GM23338 (cell line): Measurements from ENCODE around the gene FKBP8. TPM values are rescaled to one million over a fixed set of nuclear protein-coding genes. Genes with fewer than 3 reads are reported as not detected.

ENCODE experiments used
- ATAC-seq: fragments of 200-7000 bp; cut with Tn5 transposase; 3 replicates; pipeline ENCODE4 v1.9.1; 2020
- DNase-seq: peaks from one replicate; pipeline ENCODE4 v3.0.0-alpha.2; 2015; ENCODE audit warnings: low spot score
- H2AFZ ChIP-seq: fragments of 200-600 bp; sonication (generic); 2 replicates; pipeline ENCODE4 v1.8.0; 2016; ENCODE audit warnings: antibody characterized with exemption, mild to moderate bottlenecking, moderate library complexity
- H3F3A ChIP-seq: fragments of 200-600 bp; sonication (generic); replicated peaks from 2 replicates; pipeline ENCODE4 v1.8.0; 2017; ENCODE audit warnings: antibody characterized with exemption, mixed run types, low read depth
- H3K27ac ChIP-seq: fragments of 200-600 bp; sonication (generic); 2 replicates; pipeline ENCODE4 v1.6.1; 2016; ENCODE audit warnings: low read depth
- H3K27me3 ChIP-seq: fragments of 200-600 bp; sonication (generic); 2 replicates; pipeline ENCODE4 v1.8.0; 2016; ENCODE audit warnings: mild to moderate bottlenecking, mixed run types, moderate library complexity; ENCODE audit not compliant: insufficient read depth
- H3K36me3 ChIP-seq: fragments of 200-600 bp; sonication (generic); 2 replicates; pipeline ENCODE4 v1.8.0; 2016; ENCODE audit warnings: mild to moderate bottlenecking; ENCODE audit not compliant: insufficient read depth
- H3K4me1 ChIP-seq: fragments of 200-600 bp; sonication (generic); 2 replicates; pipeline ENCODE4 v1.8.0; 2016; ENCODE audit warnings: mild to moderate bottlenecking, moderate library complexity; ENCODE audit not compliant: insufficient read depth
- H3K4me2 ChIP-seq: fragments of 200-600 bp; sonication (generic); 2 replicates; pipeline ENCODE4 v1.7.1; 2017; ENCODE audit warnings: mixed run types
- H3K4me3 ChIP-seq: fragments of 200-600 bp; sonication (generic); 2 replicates; pipeline ENCODE4 v1.6.1; 2016; ENCODE audit warnings: mixed run types
- H3K79me2 ChIP-seq: fragments of 200-600 bp; sonication (generic); replicated peaks from 2 replicates; pipeline ENCODE4 v1.8.0; 2017; ENCODE audit warnings: mild to moderate bottlenecking; ENCODE audit not compliant: insufficient read depth
- H3K9me2 ChIP-seq: fragments of 200-600 bp; sonication (generic); 2 replicates; pipeline ENCODE4 v1.8.0; 2017; ENCODE audit not compliant: insufficient read depth
- H4K20me1 ChIP-seq: fragments of 200-600 bp; sonication (generic); replicated peaks from 2 replicates; pipeline ENCODE4 v1.8.0; 2017; ENCODE audit warnings: mild to moderate bottlenecking; ENCODE audit not compliant: insufficient read depth
- H3K27ac Mint-ChIP-seq: 2 replicates; pipeline ENCODE4 v1.8.0; 2020; ENCODE audit warnings: inconsistent platforms, mild to moderate bottlenecking, moderate library complexity, mixed read lengths
- H3K27me3 Mint-ChIP-seq: 3 replicates; pipeline ENCODE4 v1.8.0; 2022; ENCODE audit warnings: low read depth, mild to moderate bottlenecking, moderate library complexity, mixed read lengths, inconsistent platforms; ENCODE audit not compliant: insufficient read depth, poor library complexity
- H3K36me3 Mint-ChIP-seq: 3 replicates; pipeline ENCODE4 v1.8.0; 2021; ENCODE audit warnings: low read depth, mild to moderate bottlenecking, inconsistent platforms, moderate library complexity, mixed read lengths
- H3K4me1 Mint-ChIP-seq: 3 replicates; pipeline ENCODE4 v1.8.0; 2020; ENCODE audit warnings: mild to moderate bottlenecking, inconsistent platforms, mixed read lengths
- H3K4me3 Mint-ChIP-seq: 3 replicates; pipeline ENCODE4 v1.8.0; 2021; ENCODE audit warnings: moderate library complexity, mild to moderate bottlenecking, inconsistent platforms, mixed read lengths
- H3K9me3 Mint-ChIP-seq: 3 replicates; pipeline ENCODE4 v1.8.0; 2020; ENCODE audit warnings: moderate library complexity, mild to moderate bottlenecking, inconsistent platforms, mixed read lengths
- CREB1 ChIP-seq: fragments of 250-450 bp; sonication (Bioruptor Pico); IDR thresholded peaks from 2 replicates; pipeline ENCODE4 v1.5.0; 2020; ENCODE audit warnings: low read depth, mild to moderate bottlenecking, moderate library complexity
- CTCF ChIP-seq, 2 experiments: fragments of 200-600 bp in 1 of 2; sonication (generic) in 1 of 2; conservative IDR thresholded peaks; 2 replicates each; pipeline versions ENCODE4 v1.5.1 to v1.6.1; 2016 to 2017; ENCODE audit warnings: antibody characterized with exemption in 2 of 2, low read depth in 2 of 2, mild to moderate bottlenecking in 2 of 2, moderate library complexity in 1 of 2
- ETS1 ChIP-seq: IDR thresholded peaks from 2 replicates; pipeline ENCODE4 v1.6.1; 2016; ENCODE audit warnings: antibody characterized with exemption
- EZH2phosphoT487 ChIP-seq: fragments of 200-600 bp; sonication (generic); IDR thresholded peaks from one replicate; pipeline ENCODE4 v1.8.1; 2018; ENCODE audit warnings: antibody characterized with exemption; ENCODE audit not compliant: unreplicated experiment
- JUNB ChIP-seq: IDR thresholded peaks from one replicate; pipeline ENCODE4 v1.6.1; 2016; ENCODE audit warnings: antibody characterized with exemption; ENCODE audit not compliant: unreplicated experiment
- NANOG ChIP-seq: IDR thresholded peaks from 2 replicates; pipeline ENCODE4 v1.6.1; 2016; ENCODE audit warnings: antibody characterized with exemption, borderline replicate concordance
- STAT1 ChIP-seq: IDR thresholded peaks from one replicate; pipeline ENCODE4 v1.6.1; 2016; ENCODE audit warnings: antibody characterized with exemption; ENCODE audit not compliant: unreplicated experiment
- ZNF114 ChIP-seq: fragments of 250-450 bp; sonication (Bioruptor Pico); IDR thresholded peaks from 2 replicates; pipeline ENCODE4 v1.5.0; 2020; ENCODE audit warnings: mild to moderate bottlenecking, moderate library complexity
- ZNF331 ChIP-seq: fragments of 250-450 bp; sonication (Bioruptor Pico); IDR thresholded peaks from 2 replicates; pipeline ENCODE4 v1.5.0; 2020; ENCODE audit warnings: low read depth, mild to moderate bottlenecking, moderate library complexity
- ZNF462 ChIP-seq: fragments of 250-450 bp; sonication (Bioruptor Pico); IDR thresholded peaks from 2 replicates; pipeline ENCODE4 v1.5.0; 2020; ENCODE audit warnings: mild to moderate bottlenecking, moderate library complexity
- polyA plus RNA-seq: library from polyadenylated mRNA; unstranded; fragments of >200 nt; fragmentation: Nextera tagmentation; extraction: Ambion mirVana; gene quantifications from 2 replicates; pipeline ENCODE4 v1.2.1, GENCODE V29; 2016
- total RNA-seq: library from RNA; depleted of rRNA; stranded (reverse); fragments of >200 nt; shearing (Covaris generic); gene quantifications from 2 replicates; pipeline ENCODE4 v1.2.3, GENCODE V29; 2014

The FKBP8 gene
- total and polyA plus RNA-seq, 2 experiments from 2014 or later, result 158 to 367 TPM

GRCh38 chr19:18500376-18500775, 43.0 kb downstream of the FKBP8 start (continued):
- TF ChIP-seq ZNF462 (CRISPR knock-in tag), result no peak
- TF ChIP-seq STAT1, result no peak
- TF ChIP-seq CREB1, result no peak
- no peak for TF ChIP-seq JUNB
- no peak for TF ChIP-seq NANOG

- Histone ChIP-seq H3K79me2 (peaks cover 85% of the 10 kb centered on the region), H3K4me3 (no peak overlapping the region)
- TF ChIP-seq ZNF331 (no peak), JUNB (no peak), CTCF (conservative IDR thresholded peaks at IDR 0.05; ENCODE audit: low read depth in 2 of 2) (no peak), CREB1 (no peak), ETS1 (no peak), NANOG (no peak), EZH2phosphoT487 (no peak), ZNF114 (CRISPR knock-in tag) (no peak)
These were observed 44.2 kb downstream of the FKBP8 start for GRCh38 chr19:18499055-18499775.

More at GRCh38 chr19:18499055-18499775, 44.2 kb downstream of the FKBP8 start:
- Histone ChIP-seq H3F3A (no peaks in the 10 kb centered on the region), H3K27ac (no peak overlapping the region), H3K4me2 (no peak overlapping the region), H3K27me3 (no peaks in the 10 kb centered on the region), H3K4me1 (no peaks in the 10 kb centered on the region; the same call in 1 of the 2 replicates), H4K20me1 (peaks cover 26% of the 10 kb centered on the region), H2AFZ (no peak overlapping the region), H3K9me2 (no peaks in the 10 kb centered on the region), H3K36me3 (no peaks in the 10 kb centered on the region)
- Mint-ChIP-seq H3K4me1 (peaks cover 21% of the 10 kb centered on the region), H3K4me3 (no peak overlapping the region), H3K27ac (no peak overlapping the region), H3K9me3 (no peaks in the 10 kb centered on the region; the same call in 2 of the 3 replicates), H3K27me3 (peaks cover 7% of the 10 kb centered on the region), H3K36me3 (no peaks in the 10 kb centered on the region; the same call in 2 of the 3 replicates)
- DNase-seq (no peak), ATAC-seq (no peak)
